HCT116 (cell line): ENCODE data around the gene THOC6.

Source experiments
- CEBPB ChIP-seq: IDR thresholded peaks from 2 replicates; pipeline ENCODE4 v1.6.1; 2012; ENCODE audit warnings: low read depth
- CTCF ChIP-seq, 3 experiments: fragments of 200-600 bp in 1 of 3; sonication (generic) in 1 of 3; IDR thresholded peaks in 2 of 3; conservative IDR thresholded peaks in 1 of 3; 2 replicates each; pipeline ENCODE4 v1.5.1; 2012 to 2017; ENCODE audit warnings: low read depth in 2 of 3, low read length in 2 of 3, antibody characterized with exemption in 1 of 3, borderline replicate concordance in 1 of 3, control low read depth in 1 of 3, mild to moderate bottlenecking in 1 of 3, mixed read lengths in 1 of 3, mixed run types in 1 of 3, moderate library complexity in 1 of 3; ENCODE audit not compliant: insufficient read depth in 1 of 3
- EGR1 ChIP-seq: IDR thresholded peaks from 2 replicates; pipeline ENCODE4 v1.6.1; 2012; ENCODE audit warnings: low read depth
- EZH2 ChIP-seq: fragments of 200-600 bp; sonication (generic); IDR thresholded peaks from 2 replicates; pipeline ENCODE4 v1.6.1; 2017; ENCODE audit warnings: antibody characterized with exemption, mixed run types
- EZH2phosphoT487 ChIP-seq: fragments of 200-600 bp; IDR thresholded peaks from 2 replicates; pipeline ENCODE4 v1.6.1; 2018; ENCODE audit warnings: antibody characterized with exemption, borderline replicate concordance
- JUND ChIP-seq: IDR thresholded peaks from 2 replicates; pipeline ENCODE4 v1.6.1; 2012
- POLR2A ChIP-seq: IDR thresholded peaks from 2 replicates; pipeline ENCODE4 v1.7.0; 2011; ENCODE audit warnings: borderline replicate concordance; ENCODE audit not compliant: insufficient read depth, insufficient read length; ENCODE audit errors: extremely low read depth
- POLR2AphosphoS5 ChIP-seq: IDR thresholded peaks from 2 replicates; pipeline ENCODE4 v1.6.1; 2011; ENCODE audit warnings: mild to moderate bottlenecking, low read depth, low read length, moderate library complexity
- RAD21 ChIP-seq: IDR thresholded peaks from 2 replicates; pipeline ENCODE4 v1.6.1; 2012; ENCODE audit warnings: low read depth, mild to moderate bottlenecking
- SIN3A ChIP-seq: IDR thresholded peaks from 2 replicates; pipeline ENCODE4 v1.6.1; 2012; ENCODE audit warnings: low read depth
- SP1 ChIP-seq: IDR thresholded peaks from 2 replicates; pipeline ENCODE4 v1.6.1; 2012; ENCODE audit warnings: low read depth
- TCF7L2 ChIP-seq: IDR thresholded peaks from 2 replicates; pipeline ENCODE4 v1.7.0; 2011; ENCODE audit warnings: borderline replicate concordance, inconsistent platforms; ENCODE audit not compliant: insufficient read depth, insufficient read length; ENCODE audit errors: extremely low read depth
- YY1 ChIP-seq: IDR thresholded peaks from 2 replicates; pipeline ENCODE4 v1.6.1; 2011; ENCODE audit warnings: low read length, low read depth, moderate library complexity, mild to moderate bottlenecking; ENCODE audit not compliant: insufficient replicate concordance; ENCODE audit errors: extremely low read depth
- TF ChIP-seq, protein P1 (sequence below): IDR thresholded peaks from 2 replicates; pipeline ENCODE4 v1.6.1; 2012

- TF ChIP-seq JUND (no peak), POLR2A (no peak), CTCF (IDR thresholded peaks at IDR 0.05 in 2 of 3, conservative IDR thresholded peaks at IDR 0.05 in 1 of 3; ENCODE audit: borderline replicate concordance in 1 of 3, insufficient read depth in 1 of 3, low read depth in 2 of 3, low read length in 2 of 3) (no peak), SIN3A (no peak), EGR1 (no peak), POLR2AphosphoS5 (no peak), RAD21 (no peak), SP1 (no peak), EZH2 (no peak), TCF7L2 (no peak), CEBPB (no peak), EZH2phosphoT487 (no peak), YY1 (no peak)
- TF ChIP-seq, protein P1, sequence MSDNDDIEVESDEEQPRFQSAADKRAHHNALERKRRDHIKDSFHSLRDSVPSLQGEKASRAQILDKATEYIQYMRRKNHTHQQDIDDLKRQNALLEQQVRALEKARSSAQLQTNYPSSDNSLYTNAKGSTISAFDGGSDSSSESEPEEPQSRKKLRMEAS: no peak
These were observed 26.7 kb downstream of the THOC6 start for GRCh38 chr16:3050487-3050886.
